GM21390 (cell line): ENCODE measurements around the gene NDFIP2.

Experiments used
- ATAC-seq: cut with Tn5 transposase; IDR thresholded peaks from one replicate; pipeline ENCODE4 v1.9.1; 2021; ENCODE audit not compliant: unreplicated experiment

The NDFIP2 gene

DNA sequence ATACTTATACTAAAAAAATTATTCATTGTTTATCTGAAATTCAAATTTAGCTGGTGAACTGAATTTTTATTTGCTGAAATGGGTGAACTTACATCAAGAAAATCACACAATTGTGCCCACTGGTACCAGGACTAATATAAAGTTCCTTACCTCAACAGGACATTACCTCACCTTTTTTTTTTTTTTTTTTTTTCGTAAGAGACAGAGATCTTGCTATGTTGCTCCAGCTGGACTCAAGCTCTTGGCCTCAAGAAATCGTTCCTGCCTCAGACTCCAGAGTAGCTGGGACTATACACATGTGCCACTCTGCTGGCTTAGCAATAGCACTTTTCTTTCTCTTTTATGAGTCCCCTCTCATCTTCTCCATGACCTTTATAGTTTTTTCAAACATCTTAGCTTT lies 22.5 kb upstream of the NDFIP2 start:
- ATAC-seq = no peak

DNA sequence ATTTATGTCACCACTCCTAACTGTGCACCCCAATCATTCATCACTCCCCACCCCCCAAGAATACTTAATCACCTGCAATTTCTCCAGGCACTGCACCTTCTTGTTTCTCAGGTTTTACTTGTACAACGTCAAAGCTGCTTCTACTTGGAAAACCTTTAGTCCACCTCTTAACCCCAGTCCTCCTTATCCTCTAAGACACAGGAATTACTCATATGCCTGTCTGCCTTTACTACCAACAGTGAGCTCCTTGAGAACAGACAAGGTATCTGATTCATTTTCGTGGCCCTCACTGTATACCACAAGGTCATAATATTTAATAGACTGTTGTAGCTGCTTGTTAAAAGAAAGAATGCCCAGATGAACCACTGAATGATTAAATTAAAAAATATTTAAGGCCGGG lies 21.0 kb upstream of the NDFIP2 start:
- ATAC-seq = no peak

DNA sequence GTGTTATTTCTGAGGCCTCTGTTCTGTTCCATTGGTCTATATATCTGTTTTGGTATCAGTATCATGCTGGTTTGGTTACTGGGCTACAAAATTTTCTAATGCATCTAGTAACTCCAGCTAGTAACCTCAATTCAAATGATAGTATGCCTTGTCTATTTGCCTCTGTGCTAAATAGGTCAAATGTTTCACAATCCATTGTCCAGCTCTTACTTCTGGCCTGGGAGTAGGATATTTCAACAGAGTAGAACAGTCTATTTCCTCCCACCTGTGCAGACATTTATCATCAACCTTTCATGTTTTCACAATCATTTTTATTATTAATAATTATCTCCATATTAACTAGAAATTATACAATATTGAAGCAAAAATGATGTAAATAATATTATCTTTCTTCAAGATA lies 18.1 kb upstream of the NDFIP2 start:
- ATAC-seq = no peak

DNA sequence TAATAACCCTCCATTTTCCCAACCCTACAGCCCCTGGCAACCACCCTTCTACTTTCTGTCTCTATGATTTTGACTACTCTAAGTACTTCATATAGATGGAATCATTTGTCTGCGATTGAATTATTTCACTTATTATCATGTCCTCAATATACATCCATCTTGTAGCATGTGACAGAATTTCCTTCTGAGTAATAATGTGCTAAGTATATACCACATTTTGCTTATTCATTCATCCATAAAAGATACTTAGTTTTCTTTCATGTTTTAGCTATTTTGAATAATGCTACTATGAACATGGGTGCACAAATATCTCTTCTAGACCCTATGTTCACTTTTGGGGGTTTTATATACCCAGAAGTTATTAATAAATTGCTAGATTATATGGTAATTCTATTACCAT lies 17.4 kb upstream of the NDFIP2 start:
- ATAC-seq = no peak

DNA sequence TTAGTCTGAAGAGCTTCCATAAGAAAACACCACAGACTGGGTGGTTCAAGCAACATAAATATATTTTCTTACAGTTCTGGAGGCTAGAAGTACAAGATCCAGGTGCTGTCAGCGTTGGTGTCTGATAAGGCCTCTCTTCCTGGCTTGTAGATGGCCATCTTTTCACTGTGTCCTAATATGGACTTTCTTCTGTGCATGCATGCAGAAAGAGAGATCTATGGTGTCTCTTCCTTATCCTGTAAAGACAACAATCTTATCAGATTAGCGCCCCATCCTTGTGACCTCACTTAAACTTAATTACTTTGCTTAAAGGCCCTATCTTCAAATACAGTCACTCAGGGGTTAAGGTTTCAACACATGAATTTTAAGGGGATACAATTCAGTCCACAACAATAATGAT lies 14.1 kb upstream of the NDFIP2 start:
- ATAC-seq = no peak

DNA sequence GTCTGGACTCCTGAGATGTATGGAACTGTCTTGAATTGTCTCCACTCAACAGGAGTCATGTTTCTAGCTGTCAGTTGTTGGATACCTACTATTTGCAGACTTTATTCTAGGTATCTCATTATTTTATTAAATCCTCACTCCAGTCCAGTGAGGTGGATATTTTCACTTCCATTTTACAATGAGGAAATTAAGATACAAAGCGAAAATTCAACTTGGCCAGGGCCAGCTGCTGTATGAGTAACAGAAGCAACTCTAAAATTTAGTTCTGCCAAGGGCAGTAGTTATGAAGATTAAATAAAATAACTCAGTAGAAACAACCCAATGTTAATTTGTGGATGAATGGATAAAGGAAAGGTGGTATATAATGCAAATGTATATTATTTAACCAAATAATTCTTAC lies 12.6 kb upstream of the NDFIP2 start:
- ATAC-seq = no peak

DNA sequence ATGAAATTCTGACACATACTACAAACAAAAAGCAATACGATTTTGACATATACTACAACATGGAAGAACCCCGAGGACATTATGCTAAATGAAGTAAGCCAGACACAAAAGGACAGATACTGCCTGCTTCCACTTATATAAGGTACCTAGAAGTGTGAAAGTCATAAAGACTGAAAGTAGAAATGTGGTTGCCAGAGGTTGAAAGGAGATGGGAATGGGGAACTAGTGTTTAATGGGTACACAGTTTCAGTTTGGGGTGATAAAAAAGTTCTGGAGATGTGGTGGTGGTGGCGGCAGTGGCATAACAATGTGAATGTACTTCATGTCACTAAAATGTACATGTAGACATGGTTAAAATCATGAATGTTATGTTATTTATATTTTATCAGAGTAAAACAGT lies 12.1 kb upstream of the NDFIP2 start:
- peak; percentile 67 for ATAC-seq

DNA sequence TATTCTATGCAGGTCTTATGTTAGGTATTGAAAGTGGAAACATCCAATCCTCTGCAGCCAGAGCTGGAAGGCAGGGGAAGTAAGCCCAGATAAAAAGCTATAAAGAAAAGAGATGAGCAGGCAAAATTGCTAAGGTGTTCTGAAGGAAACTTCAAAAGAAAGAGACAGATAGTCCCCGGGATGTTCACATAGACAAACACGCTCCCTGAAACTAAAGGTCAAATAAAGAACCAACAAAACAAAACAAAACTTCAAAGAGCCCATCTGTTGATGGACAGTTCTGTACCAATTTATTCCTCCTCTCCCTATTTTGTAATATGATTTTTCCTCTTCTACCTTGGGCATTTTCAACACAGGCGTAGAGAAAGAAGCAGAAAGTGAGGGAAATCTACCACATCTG lies 11.3 kb upstream of the NDFIP2 start:
- no peak for ATAC-seq

DNA sequence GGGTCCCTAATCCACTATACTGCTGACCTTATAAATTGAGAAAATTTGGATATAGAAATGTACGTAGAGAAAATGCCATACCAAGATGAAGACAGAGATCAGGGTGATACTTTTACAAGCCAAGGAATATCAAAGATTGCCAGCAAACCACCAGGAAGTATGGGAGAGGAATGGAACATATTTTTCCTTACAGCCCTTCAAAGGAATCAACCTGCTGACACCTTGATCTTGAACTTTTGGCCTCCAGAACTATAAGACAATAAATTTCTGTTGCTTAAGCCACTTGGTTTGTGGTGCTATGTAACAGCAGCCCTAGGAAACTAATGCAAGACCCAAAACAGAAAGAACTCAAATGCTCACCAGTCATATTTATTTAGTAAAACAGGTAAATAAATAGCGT lies 10.3 kb upstream of the NDFIP2 start:
- ATAC-seq = no peak

DNA sequence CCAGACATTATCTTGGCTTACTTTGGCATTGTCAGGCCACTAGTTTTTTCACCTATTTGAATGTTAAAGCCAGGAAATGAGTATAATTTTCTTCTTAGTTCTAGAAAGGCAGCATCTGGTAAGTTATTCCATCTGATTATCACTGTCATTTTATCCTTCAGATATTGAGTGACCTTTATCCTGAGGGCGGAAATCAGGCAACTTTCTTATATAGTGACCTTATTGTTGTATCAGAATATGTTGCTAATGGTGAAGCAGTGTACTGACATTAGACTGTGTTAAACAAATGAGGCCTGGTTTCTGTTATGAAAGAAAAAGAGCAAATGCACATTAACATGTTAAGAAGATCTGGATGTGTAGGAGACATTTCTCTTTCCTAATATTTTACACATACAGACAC lies 5.4 kb upstream of the NDFIP2 start:
- ATAC-seq = no peak

DNA sequence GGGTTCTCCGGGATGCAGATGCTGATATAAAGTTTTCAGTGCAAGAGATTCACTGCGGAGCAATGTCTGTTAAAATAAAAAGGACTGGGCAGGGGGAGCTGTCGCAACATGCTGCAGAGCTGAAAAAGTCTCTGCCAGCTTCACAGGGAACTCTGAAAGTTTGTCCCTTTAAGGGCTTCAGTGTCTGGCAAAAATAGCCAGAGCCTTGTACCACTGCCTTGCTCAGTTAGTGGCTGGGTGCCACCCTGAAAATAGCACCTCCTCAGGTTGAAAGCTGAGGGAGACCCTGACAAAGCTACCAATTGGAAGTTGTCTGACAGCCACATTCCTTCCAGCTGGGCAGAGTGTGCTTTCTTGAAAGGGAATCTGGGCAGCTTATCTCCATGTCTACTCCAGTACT lies 3.0 kb upstream of the NDFIP2 start:
- ATAC-seq = no peak

DNA sequence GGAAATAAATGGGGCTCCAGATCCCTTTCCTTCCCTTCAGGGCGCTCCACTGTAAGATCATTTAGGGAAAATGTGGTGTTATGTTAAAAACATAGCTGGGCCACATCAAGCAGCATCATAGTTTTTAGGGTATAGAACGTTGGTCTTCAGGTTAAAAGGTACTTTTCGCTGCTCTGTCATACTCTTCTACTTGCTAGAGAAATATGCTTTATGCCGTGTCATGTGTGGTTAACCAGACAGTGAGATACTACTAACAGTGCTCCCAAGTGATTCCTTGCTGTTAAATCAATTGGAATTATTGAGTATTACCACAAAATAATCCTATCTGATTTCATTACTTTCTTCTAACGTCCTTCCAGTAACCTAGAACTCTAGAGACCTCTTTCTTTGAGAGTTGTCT lies 1.1 kb upstream of the NDFIP2 start:
- no peak for ATAC-seq

DNA sequence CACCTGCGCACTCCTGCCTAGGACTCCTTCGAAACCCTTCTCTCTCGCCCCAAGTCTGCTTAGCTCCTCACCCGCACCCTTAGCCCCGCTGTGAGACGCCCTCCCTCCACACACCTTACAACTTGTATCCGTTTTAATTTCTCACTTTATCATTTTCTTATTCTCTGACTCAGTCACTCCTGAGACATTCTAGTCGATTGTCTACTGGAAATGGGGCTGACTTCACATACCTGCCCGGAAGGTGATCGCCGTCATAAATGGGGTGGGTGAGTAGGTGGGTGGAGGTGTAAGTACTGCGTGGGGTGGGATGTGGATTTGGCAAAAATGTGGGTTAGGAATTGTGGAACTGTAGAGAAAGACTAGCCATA lies 714 bp downstream of the NDFIP2 start:
- peak; percentile 30 for ATAC-seq

DNA sequence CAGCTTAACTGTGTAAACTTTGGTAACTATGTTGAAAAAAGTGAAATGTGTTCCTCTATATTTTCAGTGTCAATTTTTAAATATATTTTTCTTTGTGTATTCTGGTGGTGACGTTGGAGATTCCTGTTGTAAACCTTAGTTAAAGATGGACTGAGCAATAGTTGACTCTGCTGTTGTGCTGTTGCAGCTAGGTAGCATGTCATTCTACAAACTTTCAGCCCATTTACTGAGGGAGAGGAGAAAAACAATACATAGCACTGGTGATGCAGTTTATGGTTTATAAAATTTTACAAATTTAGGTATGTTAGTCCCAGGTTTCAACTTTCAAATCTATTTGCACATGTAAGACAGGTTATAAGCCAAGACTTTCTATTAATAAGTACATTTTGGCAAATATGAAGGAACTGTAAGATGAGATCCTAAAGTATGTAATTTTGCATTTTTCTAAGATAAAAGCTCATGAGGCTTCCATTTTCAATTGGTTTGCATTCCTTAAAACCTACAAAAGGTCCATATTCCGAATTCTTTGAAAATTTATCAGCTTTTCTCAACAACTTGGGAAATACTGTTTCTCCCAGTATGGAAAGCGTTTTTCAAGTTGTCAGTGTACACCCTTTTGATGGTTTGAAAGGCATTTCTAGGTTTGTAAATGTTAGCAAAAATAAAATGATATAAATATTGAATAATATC lies 1.5 kb downstream of the NDFIP2 start:
- no peak for ATAC-seq

DNA sequence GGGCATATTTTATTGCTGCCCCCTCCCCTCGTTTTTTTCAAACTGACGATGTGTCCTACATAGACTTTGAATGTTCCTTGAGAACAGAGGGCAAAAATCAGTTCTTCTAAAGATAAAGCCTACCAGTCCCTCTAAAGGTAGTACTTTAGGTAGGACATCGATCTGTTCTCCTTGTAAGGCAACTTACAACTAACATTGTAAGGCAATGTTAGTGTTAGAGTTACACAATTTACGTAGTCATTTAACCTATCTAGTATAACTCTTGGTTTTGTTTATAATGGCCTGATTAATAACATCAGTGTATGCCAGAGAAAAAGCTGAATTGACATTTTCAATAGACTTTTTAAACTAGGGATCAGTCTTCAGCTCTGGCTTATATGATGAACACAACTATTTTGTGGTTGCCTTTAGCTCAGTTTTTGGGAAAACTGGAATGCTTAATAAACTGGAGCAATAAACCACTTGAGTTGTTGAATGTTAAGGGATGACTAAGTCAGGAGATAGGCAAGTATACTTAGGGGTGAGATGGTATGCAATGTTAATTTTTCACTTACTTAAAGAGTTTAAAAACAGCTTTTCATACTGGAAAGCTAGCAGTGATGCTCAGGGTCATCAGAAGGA lies 2.2 kb downstream of the NDFIP2 start:
- no peak for ATAC-seq

DNA sequence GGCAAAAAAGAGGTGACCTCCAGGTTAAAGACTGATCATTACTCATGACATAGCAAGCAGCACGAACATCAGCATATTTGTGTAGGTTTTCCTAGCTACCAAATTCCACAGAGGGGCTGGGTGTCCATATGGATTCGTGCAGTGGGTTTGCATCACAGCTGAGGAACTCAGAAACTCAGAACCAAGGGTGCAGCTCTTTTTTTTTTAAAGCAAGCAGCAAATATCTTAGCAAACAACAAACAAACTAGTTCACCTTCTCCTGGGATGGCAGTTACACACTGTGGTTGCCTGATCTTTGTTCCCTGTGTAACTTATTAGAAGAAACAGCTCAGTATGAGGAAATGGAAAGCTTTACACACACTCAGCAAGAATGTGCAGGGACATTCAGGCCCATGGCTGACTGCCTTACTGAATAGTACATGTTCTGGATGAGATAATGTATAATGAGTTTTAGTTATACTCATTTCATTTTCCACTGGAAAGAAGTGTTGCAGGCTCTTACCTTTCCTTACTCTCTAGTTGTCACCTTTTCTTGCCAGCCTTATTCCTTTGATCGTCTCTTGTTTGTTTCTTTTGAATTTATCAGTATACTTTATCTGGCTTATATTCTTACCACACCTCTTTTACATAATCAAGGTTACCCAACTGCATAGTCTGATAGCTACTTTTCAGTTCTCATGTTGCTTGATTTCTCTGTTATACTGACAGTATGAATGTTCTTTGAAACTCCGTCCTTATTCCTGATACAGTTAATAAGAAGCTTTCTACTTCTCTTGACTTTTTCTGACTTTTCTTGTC lies 4.3 kb downstream of the NDFIP2 start:
- no peak for ATAC-seq

DNA sequence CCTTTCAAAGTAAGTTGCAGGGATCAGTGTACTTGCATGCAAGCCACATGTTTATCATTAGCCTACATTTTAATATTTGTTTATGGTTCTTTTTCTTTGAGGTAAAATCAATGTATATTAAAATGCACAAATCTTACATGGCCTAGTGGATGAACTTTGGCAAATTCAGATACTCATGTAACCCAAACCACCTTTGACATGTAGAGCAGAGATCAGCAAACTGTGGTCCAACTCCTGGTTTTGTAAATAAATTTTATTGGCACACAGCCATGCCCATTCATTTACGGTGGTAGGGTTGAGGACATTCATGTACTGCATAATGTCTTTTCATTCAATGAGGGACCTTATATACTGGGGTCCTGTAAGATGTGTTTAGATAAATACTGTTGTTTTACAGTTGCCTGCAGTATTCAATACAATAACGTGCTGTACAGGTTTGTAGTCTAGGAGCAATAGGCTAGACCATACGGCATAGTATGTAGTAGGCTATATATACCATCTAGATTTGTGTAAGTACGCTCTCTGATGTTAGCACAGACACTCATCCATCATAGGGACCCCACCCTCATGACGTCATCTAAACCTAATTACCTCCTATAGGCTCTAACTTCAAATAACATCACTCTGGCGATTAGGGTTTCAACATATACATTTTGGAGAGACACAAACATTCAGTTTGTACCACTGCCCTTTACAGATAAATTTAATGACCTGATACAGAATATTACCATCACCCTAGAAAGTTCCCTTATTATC lies 5.7 kb downstream of the NDFIP2 start:
- no peak for ATAC-seq

DNA sequence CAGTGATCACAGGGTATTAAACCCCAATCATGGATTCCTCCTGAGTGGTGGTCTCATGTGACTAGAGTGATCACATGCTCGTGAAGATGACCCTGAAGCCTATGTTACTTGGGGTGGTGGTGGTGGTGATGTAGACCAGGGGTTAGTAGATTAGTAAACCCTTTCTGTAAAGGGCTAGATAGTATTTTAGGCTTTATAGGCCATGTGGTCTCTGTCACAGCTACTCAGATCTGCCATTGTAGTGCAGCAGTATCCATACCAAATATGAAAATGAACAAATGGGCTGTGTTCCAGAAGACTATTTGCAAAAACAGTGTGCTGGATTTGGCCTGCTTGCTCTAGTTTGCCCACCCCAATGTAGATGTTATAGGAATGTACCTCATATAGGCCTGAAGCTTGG lies 9.4 kb downstream of the NDFIP2 start:
- ATAC-seq = no peak

DNA sequence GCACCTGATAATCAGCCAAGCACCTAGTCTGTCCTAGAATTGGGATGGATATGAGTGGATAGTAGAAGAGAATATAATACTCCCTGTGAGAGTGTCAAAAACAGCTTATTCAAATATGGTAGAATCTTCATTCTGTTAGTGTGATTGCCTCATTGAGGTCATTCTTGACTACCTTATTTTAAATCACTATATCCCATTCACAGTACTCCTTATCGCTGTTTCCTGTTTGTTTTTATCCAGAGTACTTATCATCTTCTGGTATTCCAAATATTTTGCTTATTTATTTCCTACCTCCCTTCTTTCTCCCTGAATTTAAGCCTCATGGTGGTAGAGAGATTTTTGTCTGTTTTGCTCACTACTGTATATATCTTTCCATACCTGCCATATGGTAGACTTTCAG lies 9.9 kb downstream of the NDFIP2 start:
- no peak for ATAC-seq

DNA sequence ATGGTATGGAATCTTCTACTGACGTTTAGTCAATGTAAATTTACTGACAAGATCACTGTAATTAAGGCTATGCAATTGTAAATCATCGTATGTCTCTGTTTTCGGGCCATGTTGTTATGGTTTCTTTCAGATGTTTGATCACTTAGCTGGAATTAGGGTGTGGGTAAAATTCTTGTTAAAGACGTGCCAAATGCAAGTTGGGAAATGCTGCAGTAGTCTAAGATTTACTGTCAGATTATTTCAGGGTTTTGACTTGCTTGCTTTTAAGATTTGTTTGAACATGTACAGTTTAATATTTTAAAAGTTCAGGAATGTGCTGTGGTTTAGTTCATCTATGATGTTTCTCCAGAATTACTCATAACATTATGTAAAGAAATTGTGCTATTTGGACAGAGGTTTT lies 10.8 kb downstream of the NDFIP2 start:
- no peak for ATAC-seq

DNA sequence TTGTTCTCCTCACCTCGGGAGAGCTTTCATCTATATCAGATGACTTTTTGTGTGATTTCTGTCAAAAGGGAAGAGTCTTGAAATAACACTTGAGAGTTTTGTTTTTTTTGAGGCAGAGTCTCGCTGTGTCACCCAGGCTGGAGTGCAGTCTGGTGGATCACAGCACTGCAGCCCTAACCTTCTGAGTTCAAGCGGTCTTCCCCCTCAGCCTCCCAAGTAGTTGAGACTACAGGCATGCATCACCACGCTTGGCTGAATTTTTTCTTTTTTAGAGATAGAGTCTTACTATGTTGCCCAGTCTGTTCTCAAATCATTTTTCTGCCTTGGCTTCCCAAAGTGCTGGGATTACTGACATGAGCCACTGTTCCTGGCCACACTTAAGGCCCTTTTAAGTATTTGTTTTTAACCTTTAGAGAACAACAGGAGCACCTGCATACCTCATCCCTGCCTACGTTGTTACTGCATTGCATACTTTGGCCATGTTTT lies 11.4 kb downstream of the NDFIP2 start:
- ATAC-seq = no peak
